Measurements from ENCODE around the gene PDE6A. TPM values are rescaled to one million over a fixed set of nuclear protein-coding genes. Genes with fewer than 3 reads are reported as not detected.

The PDE6A gene
- total RNA-seq, 1 donor from 2014 or later = not detected

- no peak for DNase-seq (ENCODE audit: low spot score)
Measured at GRCh38 chr5:149817539-149818060, 127.0 kb downstream of the PDE6A start.

GRCh38 chr5:149816661-149817060 is 127.9 kb downstream of the PDE6A start:
- DNase-seq (ENCODE audit: low spot score) = no peak

- no peak for DNase-seq (ENCODE audit: low spot score)
Measured at GRCh38 chr5:149811453-149811852, 133.1 kb downstream of the PDE6A start.

GRCh38 chr5:149810856-149811255 is 133.7 kb downstream of the PDE6A start:
- no peak for DNase-seq (ENCODE audit: low spot score)

DNA sequence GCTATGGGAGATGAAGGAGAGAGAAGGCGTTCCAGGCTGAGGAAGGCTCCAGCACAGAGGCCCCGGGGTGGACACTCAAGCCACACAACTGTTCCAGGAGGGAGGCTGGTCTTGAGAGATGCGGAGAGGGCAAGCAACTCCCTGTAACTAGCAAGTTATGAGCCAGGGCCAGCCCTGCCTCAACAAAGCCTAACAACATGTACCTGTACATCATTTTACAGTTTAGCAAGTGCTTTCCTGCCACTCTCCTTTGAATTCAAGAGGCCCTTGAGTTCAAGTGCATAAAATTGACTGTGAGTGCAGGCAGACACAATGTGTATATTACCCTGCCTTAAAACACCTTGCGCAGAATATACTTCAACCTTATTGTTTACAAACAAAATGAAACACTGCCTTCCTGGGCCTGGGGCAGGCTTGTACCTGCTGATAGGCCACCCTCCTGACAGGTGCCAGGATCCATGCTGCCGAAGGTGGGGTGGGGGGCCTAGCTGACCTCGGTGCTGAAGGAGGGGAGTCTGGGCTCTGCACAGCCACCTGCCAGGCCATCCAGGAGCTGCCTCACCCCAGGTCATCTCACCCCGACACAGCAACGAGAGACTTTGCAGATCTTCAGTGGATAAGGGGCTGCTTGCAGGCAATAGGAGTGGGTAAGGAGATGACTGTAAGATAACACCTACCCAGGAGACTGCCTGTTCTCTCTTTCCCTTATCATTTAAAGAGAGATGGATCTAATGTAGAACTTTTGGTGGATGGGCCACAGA is 134.5 kb downstream of the PDE6A start:
- no peak for DNase-seq (ENCODE audit: low spot score)

- DNase-seq (ENCODE audit: low spot score) = no peak
Measured at GRCh38 chr5:149808264-149808982, 136.2 kb downstream of the PDE6A start.

Other genes starting within 250 kb of the PDE6A start
- gene PPARGC1B, start 214.5 kb downstream of the PDE6A start, total RNA-seq = 36.1 TPM
- gene SLC26A2, start 16.0 kb upstream of the PDE6A start, total RNA-seq = 20.9 TPM
- 7.0 TPM for gene TIGD6, start 55.9 kb upstream of the PDE6A start, total RNA-seq
- 51.0 TPM for gene HMGXB3, start 55.9 kb upstream of the PDE6A start, total RNA-seq
- gene CSF1R, start 141.8 kb upstream of the PDE6A start, total RNA-seq = 16.9 TPM
- 108 TPM for gene PDGFRB, start 211.1 kb upstream of the PDE6A start, total RNA-seq
- gene CDX1, start 222.0 kb upstream of the PDE6A start, total RNA-seq = not detected
- gene SLC6A7, start 245.3 kb upstream of the PDE6A start, total RNA-seq = 0.10 TPM